GM12878 (cell line): ENCODE measurements around the gene ABCC1. TPM values are rescaled to one million over a fixed set of nuclear protein-coding genes. Genes with fewer than 3 reads are reported as not detected.

Experiments used
- ATAC-seq: fragments of 200-7000 bp; cut with Tn5 transposase; 3 replicates; pipeline ENCODE4 v1.9.1; 2020; ENCODE audit warnings: mild to moderate bottlenecking, moderate library complexity
- BruUV-seq: library from RNA; stranded (reverse); fragments of 400-500 nt; replicated peaks from 2 replicates; lab custom pipeline; 2021; lab: Mats Ljungman, UMichigan
- CTCF ChIA-PET: fragments of 300-600 bp; sonication (Branson Sonifier 250); formaldehyde crosslinking; extraction: SDS; loops from one replicate; lab custom pipeline; 2021; ENCODE audit warnings: inconsistent platforms; lab: Yijun Ruan, JAX
- POLR2A ChIA-PET: fragments of 350-600 bp; formaldehyde crosslinking; extraction: SDS; loops from one replicate; lab custom pipeline; 2021; ENCODE audit warnings: inconsistent platforms; lab: Charles Lee
- RAD21 ChIA-PET: fragments of 300-600 bp; sonication (Branson Sonifier 250); formaldehyde crosslinking; loops from one replicate; lab custom pipeline; 2023; ENCODE audit warnings: antibody characterized with exemption; ENCODE audit not compliant: unreplicated experiment; lab: Charles Lee
- SMC1A ChIA-PET: fragments of 300-600 bp; sonication (Branson Sonifier 250); formaldehyde crosslinking; loops from one replicate; lab custom pipeline; 2023; ENCODE audit not compliant: unreplicated experiment, uncharacterized antibody; lab: Charles Lee
- DNase-seq: peaks from one replicate; pipeline ENCODE4 v3.0.0-alpha.2; 2011; ENCODE audit warnings: low read depth, low spot score
- FAIRE-seq: peaks from 3 replicates; lab custom pipeline; 2011; peaks lifted over from hg19 to GRCh38; lab: Jason Lieb, UNC
- H2AFZ ChIP-seq: 2 replicates; pipeline ENCODE4 v1.6.0; 2011; ENCODE audit warnings: low read depth, low read length, control low read depth; ENCODE audit not compliant: control insufficient read depth
- H3K27ac ChIP-seq: 2 replicates; pipeline ENCODE4 v1.5.1; 2011; ENCODE audit warnings: control low read depth; ENCODE audit not compliant: control insufficient read depth, insufficient read depth
- H3K27me3 ChIP-seq, 2 experiments: replicated peaks in 1 of 2; 2 replicates each; pipeline versions ENCODE4 v1.6.0 to v1.6.1; 2011; ENCODE audit warnings: low read length in 1 of 2; ENCODE audit not compliant: control insufficient read depth in 2 of 2, insufficient read depth in 2 of 2
- H3K36me3 ChIP-seq, 2 experiments: 2 replicates each; pipeline ENCODE4 v1.5.1; 2011; ENCODE audit warnings: low read length in 1 of 2; ENCODE audit not compliant: control insufficient read depth in 2 of 2, insufficient read depth in 2 of 2
- H3K4me1 ChIP-seq: 2 replicates; pipeline ENCODE4 v1.6.1; 2011; ENCODE audit warnings: mild to moderate bottlenecking, low read length, moderate library complexity, mixed read lengths; ENCODE audit not compliant: control insufficient read depth, insufficient read depth
- H3K4me2 ChIP-seq: 2 replicates; pipeline ENCODE4 v1.6.0; 2011; ENCODE audit warnings: control low read depth; ENCODE audit not compliant: control insufficient read depth, insufficient read depth
- H3K4me3 ChIP-seq: fragments of 200-600 bp; sonication (generic); 2 replicates; pipeline ENCODE4 v1.5.1; 2016
- H3K79me2 ChIP-seq: 2 replicates; pipeline ENCODE4 v1.6.0; 2011; ENCODE audit warnings: low read length; ENCODE audit not compliant: control insufficient read depth, insufficient read depth
- H3K9ac ChIP-seq: 2 replicates; pipeline ENCODE4 v1.8.0; 2011; ENCODE audit warnings: low read length, control low read depth, mixed read lengths; ENCODE audit not compliant: control insufficient read depth, insufficient read depth
- H3K9me3 ChIP-seq: replicated peaks from 3 replicates; pipeline ENCODE4 v1.5.1; 2011; ENCODE audit warnings: mild to moderate bottlenecking, low read length; ENCODE audit not compliant: control insufficient read depth, insufficient read depth
- H4K20me1 ChIP-seq: 2 replicates; pipeline ENCODE4 v1.6.0; 2011; ENCODE audit not compliant: control insufficient read depth, insufficient read depth
- ATF3 ChIP-seq: IDR thresholded peaks from 2 replicates; pipeline ENCODE4 v1.6.1; 2011; ENCODE audit warnings: low read depth, mild to moderate bottlenecking, low read length, moderate library complexity, borderline replicate concordance; ENCODE audit errors: extremely low read depth
- BRCA1 ChIP-seq: IDR thresholded peaks from 2 replicates; pipeline ENCODE4 v1.6.1; 2011; ENCODE audit warnings: low read depth, low read length, improper control_type of control experiment
- CBX3 ChIP-seq: fragments of 200-600 bp; sonication (generic); IDR thresholded peaks from 2 replicates; pipeline ENCODE4 v1.6.1; 2016; ENCODE audit warnings: low read depth, borderline replicate concordance
- ESRRA ChIP-seq: IDR thresholded peaks from 2 replicates; pipeline ENCODE4 v1.6.1; 2012; ENCODE audit warnings: mild to moderate bottlenecking, low read length, improper control_type of control experiment
- IKZF1 ChIP-seq: fragments of 450-650 bp; conservative IDR thresholded peaks from 2 replicates; pipeline ENCODE4 v1.6.1; 2017; ENCODE audit warnings: antibody characterized with exemption, mild to moderate bottlenecking
- IRF5 ChIP-seq: fragments of 450-650 bp; IDR thresholded peaks from 2 replicates; pipeline ENCODE4 v1.6.1; 2017; ENCODE audit warnings: borderline replicate concordance
- LARP7 ChIP-seq: fragments of 450-650 bp; IDR thresholded peaks from 2 replicates; pipeline ENCODE4 v1.6.1; 2017; ENCODE audit warnings: mild to moderate bottlenecking
- MAX ChIP-seq: IDR thresholded peaks from 2 replicates; pipeline ENCODE4 v1.6.1; 2012; ENCODE audit warnings: low read depth, low read length, improper control_type of control experiment
- MEF2A ChIP-seq: IDR thresholded peaks from 2 replicates; pipeline ENCODE4 v1.6.1; 2011; ENCODE audit warnings: low read depth, mild to moderate bottlenecking, low read length, moderate library complexity; ENCODE audit not compliant: insufficient read depth
- SKIL ChIP-seq: fragments of 450-650 bp; IDR thresholded peaks from 2 replicates; pipeline ENCODE4 v1.6.1; 2017; ENCODE audit warnings: mild to moderate bottlenecking, low read depth, inconsistent platforms; ENCODE audit not compliant: poor library complexity, severe bottlenecking
- SMC3 ChIP-seq: IDR thresholded peaks from 2 replicates; pipeline ENCODE4 v1.6.1; 2011; ENCODE audit warnings: low read length, improper control_type of control experiment, borderline replicate concordance
- SREBF1 ChIP-seq: IDR thresholded peaks from 2 replicates; pipeline ENCODE4 v1.6.1; 2012; ENCODE audit warnings: mild to moderate bottlenecking, low read length
- ZNF24 ChIP-seq: fragments of 450-650 bp; IDR thresholded peaks from 2 replicates; pipeline ENCODE4 v1.6.1; 2017; ENCODE audit warnings: antibody characterized with exemption, mild to moderate bottlenecking
- ZNF687 ChIP-seq: fragments of 450-650 bp; IDR thresholded peaks from 2 replicates; pipeline ENCODE4 v1.6.1; 2017; ENCODE audit warnings: mild to moderate bottlenecking, moderate library complexity
- WGBS: methylation state at CpG from one replicate; pipeline ENCODE4 v1.1.6; 2016; ENCODE audit warnings: low lambda C conversion rate; ENCODE audit not compliant: insufficient replicate concordance, insufficient coverage; ENCODE audit errors: missing lambda C conversion rate; 5-methylcytosine and 5-hydroxymethylcytosine counted together
- in situ Hi-C: fragments of 300-500 bp; cut with MboI; formaldehyde crosslinking; loops from 9 replicates; pipeline ENCODE4 v1.14.3; 2018; ENCODE audit warnings: mixed read lengths
- intact Hi-C: fragments of 100-400 bp; cut with micrococcal nuclease; formaldehyde crosslinking; loops from one replicate; pipeline ENCODE4 v1.14.2; 2022; ENCODE audit not compliant: unreplicated experiment
- polyA plus RNA-seq, 11 experiments: library from polyadenylated mRNA; depleted of rRNA in 4 of 11; unstranded in 6 of 11; stranded (reverse) in 5 of 11; fragments of >200 nt; fragmentation: Nextera tagmentation in 4 of 11; fragmentation: Illumina TruSeq in 1 of 11; extraction: Ambion mirVana in 4 of 11; extraction: Trizol in 1 of 11; gene quantifications; 1 replicate in 1 of 11; 2 replicates in 10 of 11; pipeline versions ENCODE4 v1.2.1 to v1.2.3, GENCODE V29; 2011 to 2016; ENCODE audit warnings: inconsistent platforms in 2 of 11, missing spikeins in 2 of 11, low read depth in 1 of 11
- total RNA-seq, 4 experiments: library from RNA; depleted of rRNA in 3 of 4; stranded (reverse); fragments of >200 nt in 3 of 4; fragmentation: Illumina TruSeq in 1 of 4; extraction: Trizol in 1 of 4; gene quantifications; 2 replicates each; pipeline versions ENCODE4 v1.2.1 to v1.2.3, GENCODE V29; 2013 to 2021

Gene ABCC1
- total and polyA plus RNA-seq, 10 of the 15 experiments (the other 5 are each of a cell fraction or from before 2014, with no cell fraction given): 3.2 to 44.6 (median 14.5) TPM

GRCh38 chr16:16124438-16124837 lies 175.0 kb downstream of the ABCC1 start:
- H2AFZ ChIP-seq: no peak overlapping the region
- H3K79me2 ChIP-seq: no peaks in the 10 kb centered on the region
- WGBS: 98% methylated on average over 10 of the region's 10 CpGs
- no peak overlapping the region for H3K27ac ChIP-seq
- ATAC-seq (no peak), FAIRE-seq (no peak), DNase-seq (no peak)
- H3K9me3 ChIP-seq: peaks cover 8% of the 10 kb centered on the region; the same call in 2 of the 3 replicates
- SMC1A ChIA-PET: no interaction called here
- H3K36me3 ChIP-seq: peaks cover 11 to 45% of the 10 kb centered on the region in 2 experiments
- H3K4me1 ChIP-seq: no peaks in the 10 kb centered on the region
- H3K27me3 ChIP-seq: no peaks in the 10 kb centered on the region
- RAD21 ChIA-PET: interaction anchor here (0.5 kb wide), 2 partner anchors 109 to 298 kb away, joined by 3 to 4 read pairs; no protein-coding TSS in a partner anchor
- H3K4me3 ChIP-seq: no peak overlapping the region
- POLR2A ChIA-PET: no interaction called here
- no peak overlapping the region for H3K9ac ChIP-seq
- intact Hi-C loops: loop anchor here (10.0 kb wide), 1 partner anchor 360 kb away; no protein-coding TSS in a partner anchor
- H4K20me1 ChIP-seq: no peaks in the 10 kb centered on the region
- TF ChIP-seq ATF3 (no peak), IRF5 (no peak), CBX3 (no peak), IKZF1 (no peak), ESRRA (no peak), BRCA1 (no peak), ZNF24 (no peak), MEF2A (no peak), SKIL (no peak), LARP7 (no peak), ZNF687 (no peak), MAX (no peak), SREBF1 (no peak), SMC3 (no peak)
- H3K4me2 ChIP-seq: no peak overlapping the region
- in situ Hi-C loops: loop anchor here (10.0 kb wide), 1 partner anchor 60 kb away; no protein-coding TSS in a partner anchor
- CTCF ChIA-PET: interaction anchor here (0.9 to 1.2 kb wide), 3 partner anchors 236 to 303 kb away, joined by 3 to 8 read pairs (median 5); partner anchors contain the start of gene CEP20
- no TSS peak for BruUV-seq
